ENCODE measurements around the gene MRPL46. TPM values are rescaled to one million over a fixed set of nuclear protein-coding genes. Genes with fewer than 3 reads are reported as not detected.

Gene MRPL46
- total RNA-seq, result 16.9 and 18.7 TPM in 2 replicates

DNA sequence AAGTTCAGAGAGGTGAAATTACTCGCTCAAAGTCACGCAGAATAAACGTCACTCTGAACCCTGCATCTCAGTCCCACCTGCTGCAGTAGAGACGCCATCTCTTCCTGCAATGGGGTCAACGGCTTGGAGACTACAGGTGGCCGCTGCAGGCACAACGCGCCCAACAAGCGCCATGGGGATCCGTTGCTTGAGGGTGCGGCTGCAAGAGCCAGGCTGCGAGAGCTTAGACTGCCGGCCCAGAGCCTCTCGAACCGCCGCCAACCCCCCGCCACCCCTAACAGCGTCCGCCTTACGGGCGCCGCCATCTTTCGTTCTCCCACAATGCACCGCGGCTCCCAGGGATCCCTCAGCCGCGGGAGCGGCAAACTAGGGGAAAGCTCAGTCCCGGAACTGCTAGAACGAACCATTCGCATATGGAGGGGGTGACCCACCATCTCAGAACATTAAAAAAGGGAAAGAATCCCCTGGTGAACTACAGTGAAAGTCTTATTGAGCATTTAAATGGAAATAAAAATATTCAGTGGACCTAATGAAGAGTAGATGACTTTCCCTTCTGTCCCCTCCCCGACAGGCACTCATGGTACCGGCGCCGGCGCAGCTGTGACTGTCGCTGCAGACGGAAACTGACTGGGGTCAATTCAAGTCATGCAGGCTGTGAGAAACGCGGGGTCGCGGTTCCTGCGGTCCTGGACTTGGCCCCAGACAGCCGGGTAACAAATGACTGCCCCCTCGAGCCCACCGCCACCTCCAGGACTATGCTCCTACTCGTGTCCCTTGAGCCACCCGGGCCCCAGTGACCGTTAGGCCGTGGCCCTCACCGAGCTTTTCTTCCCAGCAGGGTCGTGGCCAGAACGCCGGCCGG lies at the start of gene MRPL46, which contains the start of gene MRPS11:
MRPL46 (minus strand) TSS at position 316 of the 862 bp plus-strand sequence; CDS start at position 305, 11 bp downstream.
MRPS11 (plus strand) TSS at position 636 of the 862 bp plus-strand sequence; CDS start at position 646, 10 bp downstream.

Other genes with a start within 250 kb of the MRPL46 start
- gene NTRK3, start 210.6 kb downstream of the MRPL46 start, total RNA-seq, result under 0.01 TPM in 2 replicates
- 31.5 and 37.3 TPM in 2 replicates for gene MRPS11, start 320 bp upstream of the MRPL46 start, total RNA-seq
- 8.9 and 9.4 TPM in 2 replicates for gene DET1, start 79.3 kb upstream of the MRPL46 start, total RNA-seq
- 66.2 and 85.1 TPM in 2 replicates for gene AEN, start 154.0 kb upstream of the MRPL46 start, total RNA-seq
- 1.7 and 4.2 TPM in 2 replicates for gene ISG20, start 171.6 kb upstream of the MRPL46 start, total RNA-seq

Data from uterine smooth muscle cell (primary cell).